Measurements from ENCODE around the gene JAK2.
A peak's percentile ranks its signal among the peaks of the same experiment; 100 is the strongest.
"Not testable (repeated sequence)": the region's sequence is repeated elsewhere in the genome, so short reads cannot be mapped to it uniquely, and the experiment has no call there.

JAK2 gene

GRCh38 chr9:5099466-5099865 lies 114.4 kb downstream of the JAK2 start:
- Histone ChIP-seq H3K4me1 (ENCODE audit: control insufficient read depth, insufficient read depth, low read length) (no peaks in the 10 kb centered on the region), H3K36me3 (ENCODE audit: control insufficient read depth in 2 of 2, insufficient read depth in 1 of 2, low read length in 2 of 2) (peaks cover 0 to 3% of the 10 kb centered on the region in 2 experiments; a peak in 1 of 3 replicates), H3K27ac (ENCODE audit: extremely low read depth, low read depth, low read length) (no peak overlapping the region), H3K9me3 (ENCODE audit: control insufficient read depth, insufficient read depth, low read depth, low read length) (no peaks in the 10 kb centered on the region), H3K4me3 (ENCODE audit: low read depth, low read length) (no peak overlapping the region)
- POLR2A ChIA-PET, result no interaction called here
- no peak for TF ChIP-seq ZNF394 (tag by site-specific recombination; IDR thresholded peaks at IDR 0.05; ENCODE audit: borderline replicate concordance)
- no peak for TF ChIP-seq PATZ1 (tag by site-specific recombination; IDR thresholded peaks at IDR 0.05)
- TF ChIP-seq TCF7L2 (IDR thresholded peaks at IDR 0.05; ENCODE audit: borderline replicate concordance, low read depth, low read length), result no peak
- CTCF ChIA-PET, result no interaction called here

GRCh38 chr9:5101127-5101526 lies 116.1 kb downstream of the JAK2 start:
- H3K27ac ChIP-seq (ENCODE audit: extremely low read depth, low read depth, low read length); H3K9me3 ChIP-seq (ENCODE audit: control insufficient read depth, insufficient read depth, low read depth, low read length); H3K36me3 ChIP-seq (ENCODE audit: control insufficient read depth in 2 of 2, insufficient read depth in 1 of 2, low read length in 2 of 2); CTCF ChIA-PET; H3K4me3 ChIP-seq (ENCODE audit: low read depth, low read length); POLR2A ChIA-PET; H3K4me1 ChIP-seq (ENCODE audit: control insufficient read depth, insufficient read depth, low read length): not testable (repeated sequence)

- POLR2A ChIA-PET; H3K9me3 ChIP-seq (ENCODE audit: control insufficient read depth, insufficient read depth, low read depth, low read length); H3K36me3 ChIP-seq (ENCODE audit: control insufficient read depth in 2 of 2, insufficient read depth in 1 of 2, low read length in 2 of 2); CTCF ChIA-PET; H3K4me3 ChIP-seq (ENCODE audit: low read depth, low read length); H3K27ac ChIP-seq (ENCODE audit: extremely low read depth, low read depth, low read length); H3K4me1 ChIP-seq (ENCODE audit: control insufficient read depth, insufficient read depth, low read length): not testable (repeated sequence)
- TF ChIP-seq ZNF146 (tag by site-specific recombination; IDR thresholded peaks at IDR 0.05), result peak; percentile 56; the same call in 1 of the 2 replicates
These were observed 121.4 kb downstream of the JAK2 start for GRCh38 chr9:5106517-5106916.

GRCh38 chr9:5110867-5111681 lies 126.0 kb downstream of the JAK2 start:
- H3K36me3 ChIP-seq (ENCODE audit: control insufficient read depth in 2 of 2, insufficient read depth in 1 of 2, low read length in 2 of 2), result peaks cover 0 to 11% of the 10 kb centered on the region in 2 experiments; a peak in 1 of 3 replicates
- H3K27ac ChIP-seq (ENCODE audit: extremely low read depth, low read depth, low read length), result no peak overlapping the region
- no peaks in the 10 kb centered on the region for H3K4me1 ChIP-seq (ENCODE audit: control insufficient read depth, insufficient read depth, low read length)
- H3K4me3 ChIP-seq (ENCODE audit: low read depth, low read length), result no peak overlapping the region
- H3K9me3 ChIP-seq (ENCODE audit: control insufficient read depth, insufficient read depth, low read depth, low read length), result no peaks in the 10 kb centered on the region
- TF ChIP-seq ZNF692 (tag by site-specific recombination; IDR thresholded peaks at IDR 0.05) (no peak), ZNF555 (tag by site-specific recombination; conservative IDR thresholded peaks at IDR 0.05) (no peak), ZBTB6 (tag by site-specific recombination; IDR thresholded peaks at IDR 0.05) (no peak), ZBTB20 (tag by site-specific recombination; IDR thresholded peaks at IDR 0.05) (no peak), WT1 (tag by site-specific recombination; IDR thresholded peaks at IDR 0.05) (no peak), ZNF416 (tag by site-specific recombination; IDR thresholded peaks at IDR 0.05) (no peak), ZNF529 (tag by site-specific recombination; IDR thresholded peaks at IDR 0.05; ENCODE audit: insufficient replicate concordance) (no peak), OSR2 (tag by site-specific recombination; IDR thresholded peaks at IDR 0.05) (no peak), KLF8 (tag by site-specific recombination; IDR thresholded peaks at IDR 0.05) (no peak)
- ChIA-PET POLR2A (interaction anchor here (0.5 kb wide), 1 partner anchor 269 kb away, joined by 4 read pairs; no protein-coding TSS in a partner anchor), CTCF (no interaction called here)
